Transverse colon (tissue), 4 donors: ENCODE measurements around the gene ZCWPW1.
A peak's percentile ranks its signal among the peaks of the same experiment; 100 is the strongest.

ENCODE experiments used
- CTCF ChIP-seq, 5 experiments: fragments of 200-600 bp in 3 of 5; fragments of 450-650 bp in 2 of 5; sonication (generic) in 3 of 5; IDR thresholded peaks; 1 replicate in 2 of 5; 2 replicates in 3 of 5; pipeline ENCODE4 v1.5.1; 2016 to 2017; ENCODE audit warnings: antibody characterized with exemption in 5 of 5, inconsistent platforms in 3 of 5, mild to moderate bottlenecking in 2 of 5, moderate library complexity in 1 of 5
- EP300 ChIP-seq: sonication (generic); formaldehyde crosslinking; IDR thresholded peaks from one replicate; pipeline ENCODE4 v1.6.1; 2017; ENCODE audit warnings: antibody characterized with exemption, low read depth
- POLR2AphosphoS5 ChIP-seq, 3 donors: sonication (generic); formaldehyde crosslinking; IDR thresholded peaks; one replicate each; pipeline ENCODE4 v1.6.1; 2016; ENCODE audit warnings: antibody characterized with exemption in 3 of 3

GRCh38 chr7:100407285-100408180 lies 21.0 kb downstream of the ZCWPW1 start:
- TF ChIP-seq CTCF (IDR thresholded peaks at IDR 0.05) (peak; percentile 48 to 61 (median 51)), POLR2AphosphoS5 (IDR thresholded peaks at IDR 0.05) (no peak), EP300 (no peak)
